Kidney (tissue), 14 donors: ENCODE measurements around the gene PHF2. TPM values are rescaled to one million over a fixed set of nuclear protein-coding genes. Genes with fewer than 3 reads are reported as not detected.

ENCODE experiments used
- DNase-seq, 5 donors: peaks; one replicate each; pipeline ENCODE4 v3.0.0-alpha.2; 2013 to 2020
- FAIRE-seq: peaks from 2 replicates; lab custom pipeline; 2012; peaks lifted over from hg19 to GRCh38; lab: Jason Lieb, UNC
- H3K27ac ChIP-seq, 2 donors: one replicate each; pipeline ENCODE4 v1.7.0; 2013; ENCODE audit warnings: low read depth in 2 of 2, low read length in 2 of 2, inconsistent platforms in 1 of 2
- H3K27me3 ChIP-seq: one replicate; pipeline ENCODE4 v1.7.1; 2013; ENCODE audit warnings: low read length, inconsistent platforms; ENCODE audit not compliant: control insufficient read depth, insufficient read depth
- H3K36me3 ChIP-seq, 3 donors: one replicate each; pipeline versions ENCODE4 v1.7.0 to v1.7.1; 2013; ENCODE audit warnings: low read length in 3 of 3, control low read depth in 1 of 3, inconsistent platforms in 1 of 3; ENCODE audit not compliant: insufficient read depth in 3 of 3, control insufficient read depth in 2 of 3
- H3K4me1 ChIP-seq, 3 donors: one replicate each; pipeline versions ENCODE4 v1.7.0 to v1.7.1; 2013; ENCODE audit warnings: low read length in 3 of 3, inconsistent platforms in 1 of 3, low read depth in 1 of 3; ENCODE audit not compliant: control insufficient read depth in 2 of 3, insufficient read depth in 2 of 3
- H3K4me3 ChIP-seq, 3 donors: one replicate each; pipeline versions ENCODE4 v1.7.0 to v1.8.1; 2013; ENCODE audit warnings: low read length in 3 of 3, control low read depth in 1 of 3, inconsistent platforms in 1 of 3
- H3K9ac ChIP-seq, 3 donors: one replicate each; pipeline versions ENCODE4 v1.7.0 to v1.7.1; 2013; ENCODE audit warnings: low read length in 3 of 3, control low read depth in 1 of 3, inconsistent platforms in 1 of 3
- H3K9me3 ChIP-seq, 3 donors: one replicate each; pipeline versions ENCODE4 v1.7.0 to v1.7.1; 2013; ENCODE audit warnings: low read length in 3 of 3, control low read depth in 1 of 3, inconsistent platforms in 1 of 3; ENCODE audit not compliant: control insufficient read depth in 2 of 3, insufficient read depth in 1 of 3
- CTCF ChIP-seq: IDR thresholded peaks from 3 replicates; pipeline ENCODE4 v1.5.1; 2012; ENCODE audit warnings: mild to moderate bottlenecking, moderate library complexity, borderline replicate concordance; ENCODE audit not compliant: insufficient read depth; ENCODE audit errors: extremely low read depth
- intact Hi-C: fragments of 100-400 bp; cut with DNase I; formaldehyde crosslinking; loops from one replicate; pipeline ENCODE4 v1.11.1; 2022
- polyA plus RNA-seq: library from polyadenylated mRNA; stranded (reverse); fragments of 350-450 nt; fragmentation: Illumina TruSeq; extraction: RNeasy Lipid Tissue Mini Kit (QIAGEN cat#74804); gene quantifications from one replicate; pipeline ENCODE4 v1.2.3, GENCODE V29; 2014; ENCODE audit warnings: low read depth, low replicate concordance; ENCODE audit not compliant: insufficient read depth
- total RNA-seq: library from RNA; stranded (reverse); fragmentation: NEBNext Ultra II Directional; extraction: Animal tissue kit (Norgen Biotek cat#: 25700); gene quantifications from one replicate; pipeline ENCODE4 v1.2.1, GENCODE V29; 2021
- donor health status: control.
- donor health status: control.
- donor health status: control.
- donor health status: control.
- donor health status: control.
- donor health status: DM: yes; HTN: yes; CAD: no.
- donor health status: Normal renal cell carcinoma (clear cell type).

Gene PHF2
- total and polyA plus RNA-seq, 2 donors from 2014 or later = 10.2 to 30.7 TPM

- H3K36me3 ChIP-seq = no peaks in the 10 kb centered on the region
- no peak overlapping the region for H3K9ac ChIP-seq
- no peak for DNase-seq
- TF ChIP-seq CTCF = no peak
- FAIRE-seq = no peak
- no peaks in the 10 kb centered on the region for H3K27me3 ChIP-seq
- no peak overlapping the region for H3K27ac ChIP-seq
- intact Hi-C loops = no loop called here
- no peaks in the 10 kb centered on the region for H3K4me1 ChIP-seq
- peaks cover 0 to 18% (median 11%) of the 10 kb centered on the region in 3 donors for H3K9me3 ChIP-seq
- no peak overlapping the region for H3K4me3 ChIP-seq
Measured at GRCh38 chr9:93693129-93693528, 116.7 kb downstream of the PHF2 start.

- TF ChIP-seq CTCF = no peak
- Histone ChIP-seq H3K4me3 (no peak overlapping the region), H3K27me3 (no peaks in the 10 kb centered on the region), H3K4me1 (no peaks in the 10 kb centered on the region), H3K36me3 (no peaks in the 10 kb centered on the region), H3K27ac (no peak overlapping the region), H3K9me3 (peaks cover 0 to 5% (median 3%) of the 10 kb centered on the region in 3 donors), H3K9ac (no peak overlapping the region)
- FAIRE-seq (no peak), DNase-seq (peak in 1 of 5 donors; percentile 7)
- intact Hi-C loops = no loop called here
Measured at GRCh38 chr9:93697352-93698139, 121.2 kb downstream of the PHF2 start.

GRCh38 chr9:93698140-93698908 lies 121.9 kb downstream of the PHF2 start:
- no peak overlapping the region for H3K27ac ChIP-seq
- DNase-seq = no peak

More at GRCh38 chr9:93698140-93698908, 121.9 kb downstream of the PHF2 start:
- no peak for TF ChIP-seq CTCF
- Histone ChIP-seq H3K9ac (no peak overlapping the region), H3K9me3 (peaks cover 0 to 5% (median 3%) of the 10 kb centered on the region in 3 donors), H3K36me3 (no peaks in the 10 kb centered on the region), H3K27me3 (no peaks in the 10 kb centered on the region), H3K4me3 (no peak overlapping the region), H3K4me1 (no peaks in the 10 kb centered on the region)
- intact Hi-C loops = no loop called here
- no peak for FAIRE-seq
